GM18951 (cell line): ENCODE measurements around the gene YTHDF1.
"Not testable (repeated sequence)": the region's sequence is repeated elsewhere in the genome, so short reads cannot be mapped to it uniquely, and the experiment has no call there.

Experiments used
- POLR2A ChIP-seq: IDR thresholded peaks from 4 replicates; pipeline ENCODE4 v1.6.1; 2011; ENCODE audit warnings: mild to moderate bottlenecking; ENCODE audit not compliant: insufficient read length, insufficient read depth; ENCODE audit errors: extremely low read depth
- in situ Hi-C: fragments of 300-500 bp; cut with MboI; formaldehyde crosslinking; loops from one replicate; pipeline ENCODE4 v1.12.0; 2022; ENCODE audit warnings: low sequenced_read_pairs, mixed read lengths, inconsistent platforms; ENCODE audit not compliant: unreplicated experiment

Gene YTHDF1

DNA sequence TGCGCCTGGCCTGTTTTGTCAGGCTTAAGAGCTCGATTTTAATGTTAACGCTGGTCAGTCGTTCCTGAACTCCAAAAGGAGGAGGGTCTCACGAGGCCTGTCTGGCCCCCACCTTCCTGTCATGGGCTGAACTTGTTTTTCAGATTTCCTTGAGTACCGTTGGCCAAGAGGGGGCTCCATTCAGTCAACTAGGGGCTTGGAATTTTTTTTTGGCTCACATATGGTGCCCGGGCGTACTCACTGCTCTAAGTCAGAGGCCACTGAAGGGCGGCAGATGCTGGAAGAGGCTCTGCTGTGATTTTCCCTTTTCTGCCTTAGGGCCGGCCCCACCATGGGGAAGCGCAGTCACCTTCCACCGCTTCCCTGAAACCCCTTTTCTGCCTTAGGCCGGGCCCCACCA lies 12.9 kb upstream of the YTHDF1 start:
- TF ChIP-seq POLR2A = no peak
- in situ Hi-C loops = no loop called here

DNA sequence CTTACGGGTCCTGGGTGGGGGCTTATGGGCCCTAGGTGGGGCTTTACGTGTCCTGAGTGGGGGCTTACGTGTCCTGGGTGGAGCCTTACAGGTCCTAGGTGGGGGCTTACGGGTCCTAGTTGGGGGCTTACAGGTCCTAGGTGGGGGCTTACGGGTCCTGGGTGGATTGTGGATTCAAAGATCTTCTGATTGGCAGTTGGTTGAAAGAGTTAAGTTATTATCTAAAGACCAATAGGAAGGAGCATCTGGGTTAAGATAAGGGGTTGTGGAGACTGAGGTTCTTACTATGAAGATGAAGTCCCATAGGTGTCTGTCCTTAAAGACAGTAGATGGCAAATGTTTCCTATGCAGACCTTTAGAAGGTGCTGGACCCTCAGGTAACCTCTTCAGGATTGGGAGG lies 11.3 kb upstream of the YTHDF1 start:
- TF ChIP-seq POLR2A = no peak
- in situ Hi-C loops = no loop called here

DNA sequence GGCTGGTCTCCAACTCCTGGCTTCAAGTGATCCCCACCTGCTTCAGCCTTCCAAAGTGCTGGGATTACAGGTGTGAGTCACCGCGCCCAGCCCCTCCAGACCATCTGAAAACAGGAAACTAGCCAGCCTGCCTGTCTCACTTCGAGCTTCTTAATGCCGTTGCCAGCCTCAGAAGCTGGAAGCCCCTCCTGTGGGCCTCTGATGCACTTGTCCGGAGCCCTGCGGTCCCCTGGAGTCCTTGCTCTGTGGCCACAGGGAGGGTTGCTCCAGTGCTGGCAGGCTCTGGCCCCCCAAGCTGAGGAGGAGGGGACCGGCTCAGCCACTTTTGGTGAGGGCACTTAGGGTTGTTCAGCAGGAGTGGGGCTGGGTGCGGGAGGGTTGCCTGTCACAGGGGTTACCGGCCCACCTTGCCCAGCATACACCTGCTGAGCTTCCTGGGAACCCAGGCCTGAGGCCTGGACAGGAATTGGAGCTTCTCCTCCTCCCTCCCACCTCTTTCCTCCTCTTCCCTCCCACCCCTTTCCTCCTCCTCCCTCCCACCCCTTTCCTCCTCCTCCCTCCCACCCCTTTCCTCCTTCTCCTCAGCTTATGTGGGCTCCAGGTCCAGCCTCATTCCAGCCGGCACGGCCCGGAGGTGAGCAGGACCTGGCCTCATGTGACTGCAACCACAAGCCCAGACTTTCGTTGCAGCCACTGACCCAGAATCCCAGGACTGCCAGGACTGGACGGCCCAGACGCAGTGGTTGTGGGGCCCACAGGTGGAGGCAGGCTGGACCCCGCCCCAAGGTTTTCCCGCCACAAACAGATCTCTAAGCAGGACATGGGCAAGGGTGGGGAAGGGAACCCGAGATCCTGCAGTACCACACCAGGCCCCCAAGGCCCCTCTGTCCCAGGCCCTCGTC lies 10.4 kb upstream of the YTHDF1 start:
- no peak for TF ChIP-seq POLR2A

DNA sequence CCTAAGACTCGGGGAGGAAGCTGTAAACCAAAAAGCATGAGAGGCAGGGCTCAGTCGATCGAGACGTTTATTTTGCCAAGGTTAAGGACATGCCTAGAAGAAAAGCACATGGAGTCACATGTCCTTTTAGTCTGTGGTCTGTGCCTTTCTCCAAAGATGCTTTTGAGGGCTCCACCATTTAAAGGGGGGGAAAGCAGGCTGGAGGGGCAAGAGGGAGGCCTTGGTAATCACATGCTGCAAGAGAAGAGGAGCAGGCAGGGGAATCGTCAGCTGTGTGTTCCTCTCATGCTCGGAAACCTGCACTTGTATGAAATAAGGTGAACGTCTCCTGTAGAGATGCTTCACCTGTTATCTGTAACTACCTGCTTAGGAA lies 9.1 kb upstream of the YTHDF1 start:
- in situ Hi-C loops = no loop called here
- no peak for TF ChIP-seq POLR2A

More for the DNA sequence above, 10.4 kb upstream of the YTHDF1 start:
- in situ Hi-C loops = no loop called here

DNA sequence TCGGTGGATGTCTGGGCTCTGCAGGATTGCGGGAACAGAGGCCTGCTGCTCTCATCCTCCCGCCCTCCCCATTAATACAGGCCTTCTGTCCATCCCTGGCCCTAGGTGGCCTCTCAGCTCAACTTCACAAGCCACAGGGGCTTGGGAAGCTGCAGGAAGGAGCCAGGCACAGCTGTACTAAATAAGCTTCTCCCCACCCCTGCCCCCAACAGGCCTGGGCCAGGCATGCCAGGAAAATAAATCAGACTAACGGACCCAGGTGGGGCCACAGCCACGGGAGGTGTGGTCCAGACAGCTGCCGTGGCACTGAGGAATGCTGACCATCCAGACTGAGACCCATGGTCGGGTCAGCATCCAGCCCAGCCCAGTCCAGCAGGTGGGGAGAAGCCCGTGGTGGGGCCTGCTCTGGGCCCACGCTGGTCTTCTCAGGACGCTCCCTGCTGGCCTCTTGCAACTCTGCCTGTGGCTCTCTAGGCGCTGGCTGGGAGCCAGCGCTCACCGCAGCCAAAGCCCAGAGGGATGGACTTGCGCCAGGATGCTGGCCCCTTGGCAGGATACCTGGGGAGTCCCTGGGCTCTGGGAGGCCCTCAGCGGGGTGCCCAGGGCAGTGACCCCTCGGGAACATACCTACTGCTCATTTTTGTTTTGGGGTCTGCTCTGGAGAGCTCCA lies 8.6 kb upstream of the YTHDF1 start:
- in situ Hi-C loops = no loop called here
- no peak for TF ChIP-seq POLR2A

DNA sequence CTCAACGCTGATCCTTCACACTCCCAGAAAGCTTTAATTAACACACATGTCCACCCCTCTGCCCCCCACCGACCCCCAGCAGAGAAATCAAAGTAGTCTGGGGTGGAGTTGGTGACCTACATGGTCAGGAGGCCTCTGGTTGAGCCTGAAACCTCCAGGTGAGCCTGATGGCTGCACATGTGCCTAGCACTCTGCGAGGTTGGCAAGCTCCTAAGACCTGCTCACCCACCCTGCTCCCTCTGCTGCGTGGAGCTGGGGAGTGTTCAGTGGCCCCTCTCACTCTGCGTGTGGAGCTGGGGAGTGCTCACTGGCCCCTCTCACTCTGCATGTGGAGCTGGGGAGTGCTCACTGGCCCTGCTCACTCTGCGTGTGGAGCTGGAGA lies 7.9 kb upstream of the YTHDF1 start:
- in situ Hi-C loops = no loop called here
- TF ChIP-seq POLR2A = no peak

DNA sequence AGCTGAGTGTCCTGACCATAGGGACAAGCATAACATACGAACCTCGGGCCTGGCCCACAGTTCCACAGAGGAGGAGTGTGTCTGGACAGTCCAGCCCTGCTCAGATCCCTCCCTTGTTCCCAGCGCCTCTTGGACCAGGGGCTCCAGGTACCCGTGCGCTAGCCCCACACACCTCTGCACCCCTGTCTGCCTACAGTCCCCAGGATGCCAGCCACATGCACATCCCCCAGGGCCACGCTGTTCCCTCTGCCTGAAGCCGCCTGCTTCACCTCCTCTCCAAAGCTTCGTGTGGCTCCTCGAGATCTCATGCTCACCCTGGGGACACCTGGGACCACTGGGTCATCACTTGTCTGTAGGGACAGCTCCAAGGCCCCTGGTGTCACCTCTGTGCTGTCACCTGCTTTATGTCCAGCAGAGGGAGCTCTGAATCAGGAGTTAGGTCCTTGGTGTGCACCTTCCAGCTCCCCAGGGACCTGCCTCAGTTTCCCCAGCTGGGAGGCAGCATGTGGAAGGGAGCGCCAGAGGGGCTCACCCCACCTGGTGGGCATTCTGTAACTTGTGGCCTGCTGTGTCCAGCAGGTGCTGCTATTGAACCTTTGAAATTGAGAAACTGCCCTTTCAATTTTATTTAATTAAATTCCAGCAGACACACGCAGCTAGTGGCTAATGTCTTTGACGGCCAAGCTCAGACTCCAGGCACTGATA lies 7.3 kb upstream of the YTHDF1 start:
- TF ChIP-seq POLR2A = no peak
- in situ Hi-C loops = no loop called here

DNA sequence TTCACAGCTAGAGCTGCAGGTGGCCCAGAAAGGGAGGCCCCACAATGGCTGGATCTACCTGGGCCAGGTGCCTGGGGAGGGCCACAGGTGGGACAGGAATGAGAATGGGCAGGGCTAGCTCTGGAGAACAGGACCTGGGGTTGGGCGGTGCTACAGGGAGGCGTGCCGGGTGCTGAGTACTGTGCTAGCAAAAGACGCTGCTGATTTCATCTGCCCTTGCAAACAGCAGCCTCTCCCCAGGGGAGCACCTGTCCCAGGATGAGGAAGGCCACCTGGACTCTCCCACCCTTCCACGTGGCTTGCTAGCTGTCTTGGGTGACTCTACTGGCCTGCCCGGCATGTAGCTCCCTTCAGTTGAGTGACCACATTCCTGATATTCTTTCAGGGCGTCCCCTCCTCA lies 6.6 kb upstream of the YTHDF1 start:
- in situ Hi-C loops = no loop called here
- no peak for TF ChIP-seq POLR2A

DNA sequence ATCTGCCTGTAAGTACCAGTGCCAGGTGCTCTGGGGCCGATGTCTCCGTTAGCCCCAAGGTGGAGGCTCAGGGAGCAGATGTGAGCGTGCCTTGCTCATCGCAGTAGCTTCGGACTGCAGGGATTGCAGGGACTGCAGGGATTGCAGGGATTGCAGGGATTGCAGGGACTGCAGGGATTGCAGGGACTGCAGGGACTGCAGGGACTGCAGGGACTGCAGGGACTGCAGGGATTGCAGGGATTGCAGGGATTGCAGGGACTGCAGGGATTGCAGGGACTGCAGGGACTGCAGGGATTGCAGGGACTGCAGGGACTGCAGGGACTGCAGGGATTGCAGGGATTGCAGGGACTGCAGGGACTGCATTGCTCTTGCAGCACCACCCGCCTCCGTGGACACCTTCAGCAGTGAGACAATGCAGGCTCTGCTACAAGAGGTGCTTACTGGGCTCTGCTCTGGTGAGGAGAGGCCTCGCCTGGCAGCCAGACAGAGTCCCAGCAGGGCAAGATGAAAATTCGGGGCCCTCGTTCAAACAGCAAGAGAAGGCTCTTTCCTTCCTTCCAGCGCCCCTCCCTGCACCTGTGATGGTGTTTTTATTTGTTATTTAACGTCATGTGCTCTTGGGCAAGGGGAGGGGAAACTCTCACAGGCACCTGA lies 5.6 kb upstream of the YTHDF1 start:
- in situ Hi-C loops = not testable (repeated sequence)

DNA sequence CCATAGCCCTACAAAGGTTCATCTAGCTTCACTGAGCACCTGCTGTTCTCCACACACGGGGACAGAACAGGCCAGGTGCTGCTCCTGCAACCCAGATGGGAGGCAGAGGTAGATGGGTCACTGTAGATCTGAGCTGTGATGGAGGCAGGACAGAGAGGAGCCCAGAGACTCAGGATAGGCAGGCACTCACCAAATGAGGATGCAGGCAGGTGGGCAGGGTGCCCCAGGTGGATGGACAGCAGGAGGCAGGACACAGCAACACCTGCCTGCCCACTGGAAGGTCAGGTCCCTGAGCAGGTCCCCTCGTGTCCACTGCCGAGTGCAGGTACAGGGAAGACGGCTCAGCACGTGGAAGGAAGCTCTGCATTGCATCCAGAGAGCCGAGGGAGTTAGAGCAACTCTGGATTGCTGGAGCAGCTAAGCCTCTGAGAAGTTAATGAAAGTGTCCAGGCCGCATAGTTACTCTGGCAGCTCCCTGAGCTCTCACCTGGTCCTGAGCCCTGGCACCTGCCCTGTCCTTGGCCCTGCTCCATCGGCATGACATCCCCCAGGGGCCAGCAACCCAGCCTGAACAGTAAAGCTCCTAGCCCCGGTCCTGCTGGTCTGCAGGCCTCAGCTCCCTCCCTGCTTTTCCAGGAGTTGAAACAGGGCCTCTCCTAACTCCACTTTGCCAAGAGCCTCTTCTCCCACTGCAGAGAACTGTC lies 4.9 kb upstream of the YTHDF1 start:
- no peak for TF ChIP-seq POLR2A
- in situ Hi-C loops = no loop called here

DNA sequence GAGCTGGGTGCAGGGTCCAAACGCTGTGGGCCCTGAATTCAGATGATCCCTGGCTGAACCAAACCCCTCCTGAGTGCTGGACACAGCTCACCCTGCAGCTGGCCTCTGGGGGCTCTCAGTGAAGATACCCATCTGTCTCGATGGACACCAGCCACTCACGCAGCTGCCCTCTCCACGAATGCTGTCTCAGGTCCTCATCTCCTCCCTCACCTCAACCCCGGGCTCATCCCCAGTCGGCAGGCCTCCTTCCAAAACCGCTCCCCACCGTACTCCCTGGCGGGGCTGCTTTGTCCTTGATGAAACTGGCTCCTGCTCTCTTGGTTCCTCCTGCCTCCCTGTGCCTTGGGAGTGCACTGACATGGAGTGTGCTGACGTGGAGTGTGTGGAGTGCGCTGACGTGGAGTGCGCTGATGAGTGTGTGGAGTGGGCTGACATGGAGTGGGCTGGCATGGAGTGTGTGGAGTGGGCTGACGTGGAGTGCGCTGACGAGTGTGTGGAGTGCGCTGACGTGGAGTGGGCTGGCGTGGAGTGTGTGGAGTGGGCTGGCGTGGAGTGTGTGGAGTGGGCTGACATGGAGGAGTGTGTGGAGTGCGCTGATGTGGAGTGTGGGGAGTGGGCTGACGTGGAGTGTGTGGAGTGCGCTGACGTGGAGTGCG lies 4.1 kb upstream of the YTHDF1 start:
- no peak for TF ChIP-seq POLR2A
- in situ Hi-C loops = no loop called here

DNA sequence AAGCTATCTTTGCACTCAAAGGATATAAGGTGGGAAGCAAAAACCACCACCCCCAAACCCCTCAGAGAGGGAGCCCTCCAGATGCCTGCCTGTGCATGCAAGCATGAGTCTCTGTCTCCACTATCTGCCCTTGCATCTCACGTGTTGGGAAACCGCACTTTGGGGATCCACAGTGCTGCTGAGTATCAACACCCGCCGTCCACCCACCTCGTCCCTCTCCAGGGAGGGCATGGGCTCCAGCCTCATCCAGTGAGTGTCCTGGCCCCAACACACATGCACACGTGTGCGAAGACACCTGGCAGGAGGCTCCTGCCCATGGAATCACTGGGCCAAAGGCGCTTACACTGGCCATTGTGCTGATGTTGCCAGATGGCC lies 3.5 kb upstream of the YTHDF1 start:
- no peak for TF ChIP-seq POLR2A
- in situ Hi-C loops = no loop called here

DNA sequence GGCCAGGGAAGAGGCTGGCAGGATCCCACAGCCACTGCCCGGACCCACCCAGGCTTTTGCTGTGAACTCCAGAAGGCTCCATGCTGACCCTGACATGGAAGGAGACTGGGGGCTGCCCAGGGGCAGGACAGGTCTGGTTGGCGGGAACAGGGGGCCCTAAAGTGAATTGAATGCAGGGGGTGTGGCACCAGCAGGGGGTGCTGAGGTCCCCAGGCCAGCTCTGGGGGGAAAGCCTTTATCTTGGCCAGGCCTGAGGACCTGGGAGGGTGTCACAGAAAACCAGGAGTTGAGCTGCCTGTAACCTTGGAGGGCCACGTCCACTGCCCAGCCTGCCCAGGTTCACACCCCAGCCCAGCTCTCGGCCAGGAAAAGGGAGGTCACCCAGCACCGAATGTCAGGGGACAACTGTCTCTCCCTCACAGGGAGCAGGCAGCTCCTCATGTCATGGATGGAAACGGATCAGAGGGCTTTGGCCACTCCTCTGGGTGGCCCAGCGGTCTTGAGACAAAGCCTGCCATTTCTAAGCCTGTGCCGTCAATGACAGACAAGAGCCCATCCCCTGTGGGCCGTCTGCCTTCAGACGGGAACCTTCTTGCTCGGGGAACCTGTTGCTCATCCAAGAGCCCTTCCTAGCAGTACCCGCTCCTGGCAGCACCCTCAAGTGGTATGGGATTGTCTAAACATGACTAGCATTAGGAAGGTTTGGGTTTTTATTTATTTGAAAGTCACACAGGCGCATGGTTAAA lies 2.9 kb upstream of the YTHDF1 start:
- TF ChIP-seq POLR2A = no peak
- in situ Hi-C loops = no loop called here
